GM21619 (cell line): ENCODE results near the gene APLP2.

Experiments used
- ATAC-seq: cut with Tn5 transposase; IDR thresholded peaks from one replicate; pipeline ENCODE4 v1.9.1; 2021; ENCODE audit not compliant: unreplicated experiment

APLP2 gene

DNA sequence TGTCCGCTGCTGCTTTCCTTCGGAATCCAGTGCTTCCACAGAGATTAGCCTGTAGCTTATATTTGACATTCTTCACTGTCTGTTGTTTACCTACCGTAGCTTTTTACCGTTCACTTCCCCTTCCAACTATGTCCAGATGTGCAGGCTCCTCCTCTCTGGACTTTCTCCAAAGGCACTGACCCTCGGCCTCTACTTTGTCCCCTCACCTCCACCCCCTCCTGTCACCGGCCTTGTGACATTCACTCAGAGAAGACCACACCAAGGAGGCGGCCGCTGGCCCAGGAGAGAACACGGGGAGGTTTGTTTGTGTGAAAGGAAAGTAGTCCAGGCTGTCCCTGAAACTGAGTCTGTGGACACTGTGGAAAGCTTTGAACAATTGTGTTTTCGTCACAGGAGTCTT, 74.4 kb downstream of the APLP2 start:
- no peak for ATAC-seq

GRCh38 chr11:130144861-130145281, 75.2 kb downstream of the APLP2 start:
- no peak for ATAC-seq

- ATAC-seq: no peak
Measured at GRCh38 chr11:130145311-130145812, 75.7 kb downstream of the APLP2 start.

- no peak for ATAC-seq
Measured at GRCh38 chr11:130145975-130146776, 76.5 kb downstream of the APLP2 start.

GRCh38 chr11:130146796-130147195, 77.1 kb downstream of the APLP2 start:
- no peak for ATAC-seq

DNA sequence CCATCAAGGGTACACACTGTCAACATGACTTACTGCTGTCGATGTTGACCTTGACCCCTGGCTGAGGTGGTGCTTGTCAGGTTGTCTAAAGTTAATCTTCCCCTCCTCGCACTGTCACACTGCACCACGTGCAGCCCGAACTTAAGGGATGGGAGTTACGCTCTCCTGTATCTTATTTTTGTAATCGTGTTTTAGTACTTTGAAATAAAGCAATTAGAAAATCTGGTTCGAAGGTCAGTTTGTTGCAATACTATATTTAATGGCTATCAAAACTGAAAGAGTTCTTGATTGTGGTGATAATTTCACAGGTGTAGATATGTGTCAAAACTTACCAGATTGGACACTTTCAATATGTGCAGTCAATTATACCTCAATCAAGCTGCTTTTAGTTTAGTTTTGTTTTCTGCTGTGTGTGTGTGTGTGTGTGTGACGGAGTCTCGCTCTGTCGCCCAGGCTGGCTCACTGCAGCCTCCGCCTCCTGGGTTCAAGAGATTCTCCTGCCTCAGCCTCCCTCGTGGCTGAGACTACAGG, 79.2 kb downstream of the APLP2 start:
- ATAC-seq: no peak

DNA sequence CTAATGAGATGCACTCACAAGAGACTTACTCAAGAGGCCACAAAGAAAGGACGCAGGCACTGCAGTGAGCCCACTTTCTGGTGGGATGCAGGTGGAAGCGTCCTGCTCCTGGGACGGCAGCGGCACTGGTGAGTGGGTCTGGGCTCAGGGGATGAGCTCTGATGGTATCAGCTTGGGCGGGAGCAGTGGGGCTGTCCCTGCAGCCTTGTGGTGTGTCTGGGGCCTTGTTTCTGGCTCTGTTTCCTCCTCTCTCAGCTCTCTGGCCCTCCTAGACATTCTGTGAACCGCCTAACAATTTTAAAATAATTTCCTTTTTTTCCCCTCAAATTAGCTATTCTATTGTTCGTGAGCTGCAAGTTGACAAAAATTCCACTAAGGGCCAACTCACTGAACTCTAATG, 81.1 kb downstream of the APLP2 start:
- no peak for ATAC-seq

DNA sequence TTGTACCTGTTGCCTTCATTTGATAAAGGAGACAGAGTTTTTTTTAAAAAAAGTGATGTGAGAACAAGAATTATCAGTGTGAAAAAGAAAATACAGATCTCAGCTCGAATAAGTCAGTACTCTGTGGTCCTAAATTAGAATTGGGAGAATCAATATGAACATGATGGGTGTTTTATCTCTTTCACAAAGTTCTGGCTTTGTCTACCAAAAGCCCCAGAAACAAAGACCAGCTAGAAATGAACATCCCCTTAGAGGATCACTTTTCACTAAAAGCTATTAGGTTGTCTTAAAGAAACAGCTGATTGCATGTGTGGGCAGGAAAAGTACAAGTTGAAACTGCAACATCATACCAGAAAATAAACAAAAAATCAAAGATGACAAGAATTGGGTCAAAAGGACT, 81.5 kb downstream of the APLP2 start:
- ATAC-seq: no peak

DNA sequence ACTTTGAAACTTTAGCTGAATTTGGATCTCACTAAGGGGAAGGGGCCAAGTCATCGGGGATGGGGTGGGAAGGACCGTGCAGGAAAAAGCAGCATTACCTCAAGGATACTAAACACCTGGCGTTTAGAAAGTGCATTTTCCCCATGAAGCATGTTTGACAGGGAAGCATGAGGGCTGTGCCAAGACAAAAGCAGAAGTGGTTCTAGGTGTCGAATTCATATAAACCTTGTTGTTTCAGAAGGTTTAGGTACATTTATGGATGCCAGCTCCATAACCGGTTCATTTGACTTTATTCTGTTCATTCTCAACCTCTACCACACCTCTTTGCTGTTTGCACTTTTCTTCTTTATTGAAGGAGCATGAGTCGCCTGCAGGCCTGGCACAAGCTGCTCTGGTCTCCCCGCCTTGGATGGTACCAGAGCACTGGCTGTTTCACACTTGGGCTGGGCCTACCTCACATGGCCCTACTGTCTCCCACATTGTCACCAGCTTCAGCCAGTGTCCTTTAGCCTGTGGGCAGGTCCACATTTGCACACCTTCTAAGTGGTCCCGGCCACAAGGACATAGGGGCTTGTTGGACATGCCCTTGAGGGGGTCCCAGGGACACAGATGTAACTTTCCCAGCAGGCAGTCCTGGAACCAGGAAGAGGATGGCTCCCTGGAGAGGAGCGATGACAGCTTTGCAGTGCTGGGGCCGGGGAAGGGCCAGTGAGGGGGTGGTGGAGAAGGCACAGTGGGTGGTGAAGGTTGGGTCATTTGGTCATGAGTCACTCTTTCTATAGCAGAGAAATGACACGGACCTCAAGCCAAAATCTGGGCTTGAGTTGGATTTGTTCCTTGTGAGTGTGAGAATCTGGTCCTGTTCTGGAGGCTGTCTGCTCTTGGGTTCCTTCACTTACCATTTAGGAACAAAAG, 86.7 kb downstream of the APLP2 start:
- ATAC-seq: no peak

DNA sequence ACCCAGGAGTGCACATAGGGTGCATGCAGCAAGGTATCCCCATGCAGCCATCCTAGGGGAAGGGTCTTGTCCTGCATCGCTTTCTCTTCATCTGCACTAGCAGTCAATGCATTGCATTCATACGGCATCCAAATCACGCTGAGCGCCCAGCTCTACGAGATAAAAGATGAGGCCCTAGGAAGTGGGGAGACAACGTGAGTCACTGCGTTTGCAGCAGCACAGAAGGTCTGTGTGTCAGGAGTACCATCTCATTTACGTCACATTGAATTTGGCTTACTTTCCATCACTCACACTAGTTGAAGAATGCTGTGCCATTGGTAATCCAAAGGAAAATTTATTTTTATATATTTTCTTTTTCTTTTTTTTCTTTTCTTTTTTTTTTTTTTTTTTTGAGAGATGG, 87.4 kb downstream of the APLP2 start:
- ATAC-seq: no peak

DNA sequence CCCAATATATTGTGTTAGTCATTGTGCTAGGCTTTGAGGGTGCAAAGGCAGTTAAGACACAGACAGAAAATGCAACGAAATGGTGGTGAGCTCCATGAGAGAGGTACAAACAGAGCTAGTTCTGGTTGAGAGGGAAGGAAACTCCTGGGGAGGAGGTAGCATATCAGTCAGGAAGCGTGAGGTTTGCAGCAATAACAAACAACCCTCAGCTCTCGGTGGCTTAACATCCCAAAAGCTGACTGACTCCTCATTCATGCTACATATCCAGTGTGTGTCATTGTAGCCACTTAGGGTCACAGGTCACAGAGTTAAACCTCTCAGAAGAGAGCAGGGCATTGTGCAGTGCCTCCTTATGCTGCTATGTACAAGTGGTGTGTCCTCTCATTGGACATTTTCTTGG, 88.1 kb downstream of the APLP2 start:
- no peak for ATAC-seq

DNA sequence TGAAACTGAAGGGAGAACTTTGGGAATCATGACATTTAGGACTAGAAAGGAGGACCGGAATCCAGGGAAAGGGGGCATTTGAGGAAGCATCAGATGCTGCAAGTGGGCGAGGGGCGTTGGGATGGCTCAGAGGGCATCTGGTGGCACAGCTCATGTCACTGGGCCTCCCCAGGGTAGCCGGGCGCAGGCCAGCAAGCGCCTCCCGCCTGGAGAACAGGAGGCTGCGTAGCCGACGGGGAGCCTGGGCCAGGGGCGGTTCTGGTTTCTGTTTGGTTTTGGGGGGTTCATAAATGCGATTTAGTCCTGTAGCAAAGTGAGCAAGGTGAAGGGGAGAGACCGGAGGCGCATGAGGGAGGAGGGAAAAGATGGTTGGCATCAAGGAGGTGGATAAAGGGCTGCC, 89.4 kb downstream of the APLP2 start:
- ATAC-seq: no peak

DNA sequence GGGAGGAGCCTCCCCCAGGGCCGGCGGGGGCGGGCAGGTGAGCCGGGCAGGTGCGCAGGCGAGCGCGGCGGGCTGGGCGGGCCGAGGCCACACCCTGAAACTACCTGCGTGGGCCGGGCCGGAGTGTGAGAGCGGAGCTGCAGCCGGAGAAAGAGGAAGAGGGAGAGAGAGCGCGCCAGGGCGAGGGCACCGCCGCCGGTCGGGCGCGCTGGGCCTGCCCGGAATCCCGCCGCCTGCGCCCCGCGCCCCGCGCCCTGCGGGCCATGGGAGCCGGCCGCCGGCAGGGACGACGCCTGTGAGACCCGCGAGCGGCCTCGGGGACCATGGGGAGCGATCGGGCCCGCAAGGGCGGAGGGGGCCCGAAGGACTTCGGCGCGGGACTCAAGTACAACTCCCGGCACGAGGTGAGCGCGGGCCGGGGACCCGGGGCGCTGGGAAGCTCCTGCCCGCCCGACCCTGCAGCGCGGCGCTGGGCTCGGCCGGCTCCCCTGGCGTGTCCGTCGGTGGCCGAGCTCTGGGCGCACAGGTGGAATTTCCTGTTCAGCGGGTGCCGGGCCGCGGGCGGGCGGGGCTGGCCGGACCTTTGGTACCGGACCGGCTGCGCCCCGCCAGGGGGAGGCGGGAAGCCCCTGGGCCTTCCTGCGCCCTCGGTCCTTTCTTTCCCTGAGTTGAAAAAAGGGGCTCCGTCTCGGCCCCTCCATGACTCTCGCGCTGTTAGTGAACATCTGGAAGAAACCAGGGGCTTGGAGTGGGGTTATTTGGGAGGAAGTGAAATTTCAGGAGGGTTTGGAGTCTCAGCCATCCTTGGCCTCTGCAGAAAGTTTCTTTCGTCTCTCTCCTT, 90.2 kb downstream of the APLP2 start, which contains the start of gene ST14:
ST14 (plus strand) TSS at position 126 of the 841 bp plus-strand sequence; CDS start at position 324, 198 bp downstream.
- ATAC-seq: no peak

DNA sequence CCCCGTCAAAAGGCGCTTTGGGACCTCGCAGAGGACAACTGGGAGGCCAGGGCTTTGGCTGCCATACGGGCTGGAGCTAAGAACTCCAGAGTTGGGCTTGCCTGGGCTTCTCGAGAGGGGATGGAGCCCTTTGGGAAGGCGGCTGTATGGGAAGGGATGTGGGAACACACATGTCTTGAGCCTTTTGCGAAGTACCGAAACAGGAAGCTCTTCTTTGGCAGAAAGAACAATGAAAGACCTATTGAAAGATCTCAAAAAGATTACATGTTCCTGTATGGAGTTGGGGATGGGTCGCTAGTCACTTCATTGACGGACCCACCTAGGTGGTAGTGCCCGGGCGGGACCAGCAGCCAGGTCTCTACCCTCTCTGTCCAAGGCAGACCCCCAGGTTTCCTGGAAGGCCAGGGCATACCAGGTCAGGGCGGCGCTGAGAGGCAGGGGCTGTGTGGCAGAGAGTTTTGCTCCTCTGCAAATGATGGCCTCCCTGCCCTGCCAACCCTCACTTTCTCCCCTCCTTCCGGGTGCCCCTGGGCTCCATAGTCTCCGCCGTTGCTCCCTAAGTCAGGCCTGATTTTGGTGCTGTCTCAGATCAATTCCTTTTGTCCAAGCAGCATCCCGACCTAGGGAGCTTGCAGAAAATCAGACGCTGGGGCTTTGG, 90.9 kb downstream of the APLP2 start:
- no peak for ATAC-seq

DNA sequence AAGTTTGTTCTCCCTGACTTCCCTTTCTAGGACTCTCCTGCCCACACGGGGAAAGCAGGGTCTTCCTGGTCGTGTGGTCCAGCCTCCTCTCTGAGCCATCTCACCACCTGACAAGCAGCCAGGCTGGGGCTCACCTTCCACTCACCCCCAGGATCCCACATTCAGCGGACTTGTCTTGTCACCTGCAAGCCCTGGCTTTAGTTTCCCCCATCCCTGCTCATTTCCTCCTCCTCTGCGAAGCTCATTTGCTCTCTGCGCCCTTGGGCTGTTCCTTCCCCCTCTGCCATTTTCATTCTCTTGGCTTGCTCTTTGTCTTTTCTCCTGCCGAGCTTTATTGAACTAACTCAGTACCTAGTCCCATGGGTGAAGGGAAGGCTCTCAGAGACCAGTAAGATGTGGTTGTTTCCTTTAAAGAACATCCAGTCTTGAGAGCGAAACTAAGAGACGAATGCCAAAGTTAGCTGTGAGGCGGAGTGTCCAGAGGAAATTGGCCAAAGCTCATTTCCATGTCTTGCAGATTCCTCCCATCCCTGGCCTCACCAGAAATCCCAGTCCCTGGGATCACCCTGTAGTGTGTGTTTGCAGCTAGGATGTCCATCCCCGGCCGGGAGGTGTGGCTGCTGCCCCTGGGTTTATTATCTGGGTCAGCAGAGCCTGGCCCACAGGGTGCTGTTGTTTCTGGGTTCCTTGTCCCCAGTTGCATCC, 91.9 kb downstream of the APLP2 start:
- no peak for ATAC-seq

- no peak for ATAC-seq
Measured at GRCh38 chr11:130162733-130163132, 93.0 kb downstream of the APLP2 start.

DNA sequence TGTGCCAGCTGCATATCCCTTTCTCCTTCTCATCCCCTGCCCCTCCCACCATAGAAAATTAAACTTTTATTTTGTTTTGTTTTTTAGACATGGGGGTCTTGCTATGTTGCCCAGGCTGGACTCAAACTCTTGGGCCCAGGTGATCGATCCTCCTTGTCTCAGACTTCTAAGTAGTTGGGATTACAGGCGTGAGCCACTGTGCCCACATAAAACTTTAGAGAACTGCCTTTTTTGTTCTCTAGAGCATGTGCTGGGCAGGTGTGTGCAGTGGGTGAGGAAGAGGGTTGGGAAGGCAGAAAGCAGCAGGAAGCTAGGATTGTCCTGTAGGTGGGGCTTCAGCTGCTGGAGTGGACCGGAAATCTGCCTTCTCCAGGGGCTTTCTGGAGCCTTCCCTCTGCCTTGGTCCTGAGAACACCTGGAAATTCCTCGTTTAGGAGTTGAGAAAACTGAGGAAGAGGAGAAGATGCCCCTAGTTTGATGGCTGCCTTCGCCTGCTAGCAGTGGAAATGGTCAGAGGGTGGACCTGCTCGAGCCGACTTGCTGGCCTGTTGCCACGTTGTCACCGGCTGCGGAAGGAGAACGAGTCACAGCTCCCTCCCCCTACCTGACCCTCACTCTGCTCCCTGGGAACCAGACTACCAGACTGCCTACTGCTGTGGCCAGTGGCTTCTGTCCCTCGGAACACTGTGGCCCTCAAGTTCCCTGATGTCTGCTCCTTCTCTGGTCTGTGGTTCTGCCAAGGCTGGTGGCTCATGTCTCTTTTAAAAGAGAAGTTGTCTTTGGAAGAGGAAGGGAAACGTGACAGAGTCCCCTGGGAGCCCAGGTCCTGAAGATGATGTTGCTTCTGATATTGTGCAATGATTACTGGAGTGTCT, 93.9 kb downstream of the APLP2 start:
- no peak for ATAC-seq

DNA sequence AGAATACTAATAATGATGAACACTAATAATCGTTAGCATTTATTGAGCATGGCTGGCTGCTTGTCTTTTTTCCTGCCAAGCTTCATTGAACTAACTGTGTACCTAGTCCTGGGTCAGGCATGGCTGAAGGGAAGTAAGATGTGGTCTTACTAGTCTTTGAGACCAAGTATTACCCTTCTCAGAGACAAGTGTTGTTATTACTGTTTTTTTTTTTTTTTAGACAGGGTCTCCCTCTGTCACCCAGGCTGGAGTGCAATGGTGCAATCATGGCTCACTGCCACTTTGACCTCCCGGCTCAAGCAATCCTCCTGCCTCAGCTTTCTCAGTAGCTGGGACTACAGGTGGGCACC, 94.5 kb downstream of the APLP2 start:
- ATAC-seq: no peak
